HuH-7.5 (cell line): ENCODE data around the gene ZNF638.
"Not testable (repeated sequence)": the region's sequence is repeated elsewhere in the genome, so short reads cannot be mapped to it uniquely, and the experiment has no call there.

Experiments used
- DNase-seq: peaks from one replicate; pipeline ENCODE4 v3.0.0; 2011; ENCODE audit warnings: low spot score

ZNF638 gene, protein sequence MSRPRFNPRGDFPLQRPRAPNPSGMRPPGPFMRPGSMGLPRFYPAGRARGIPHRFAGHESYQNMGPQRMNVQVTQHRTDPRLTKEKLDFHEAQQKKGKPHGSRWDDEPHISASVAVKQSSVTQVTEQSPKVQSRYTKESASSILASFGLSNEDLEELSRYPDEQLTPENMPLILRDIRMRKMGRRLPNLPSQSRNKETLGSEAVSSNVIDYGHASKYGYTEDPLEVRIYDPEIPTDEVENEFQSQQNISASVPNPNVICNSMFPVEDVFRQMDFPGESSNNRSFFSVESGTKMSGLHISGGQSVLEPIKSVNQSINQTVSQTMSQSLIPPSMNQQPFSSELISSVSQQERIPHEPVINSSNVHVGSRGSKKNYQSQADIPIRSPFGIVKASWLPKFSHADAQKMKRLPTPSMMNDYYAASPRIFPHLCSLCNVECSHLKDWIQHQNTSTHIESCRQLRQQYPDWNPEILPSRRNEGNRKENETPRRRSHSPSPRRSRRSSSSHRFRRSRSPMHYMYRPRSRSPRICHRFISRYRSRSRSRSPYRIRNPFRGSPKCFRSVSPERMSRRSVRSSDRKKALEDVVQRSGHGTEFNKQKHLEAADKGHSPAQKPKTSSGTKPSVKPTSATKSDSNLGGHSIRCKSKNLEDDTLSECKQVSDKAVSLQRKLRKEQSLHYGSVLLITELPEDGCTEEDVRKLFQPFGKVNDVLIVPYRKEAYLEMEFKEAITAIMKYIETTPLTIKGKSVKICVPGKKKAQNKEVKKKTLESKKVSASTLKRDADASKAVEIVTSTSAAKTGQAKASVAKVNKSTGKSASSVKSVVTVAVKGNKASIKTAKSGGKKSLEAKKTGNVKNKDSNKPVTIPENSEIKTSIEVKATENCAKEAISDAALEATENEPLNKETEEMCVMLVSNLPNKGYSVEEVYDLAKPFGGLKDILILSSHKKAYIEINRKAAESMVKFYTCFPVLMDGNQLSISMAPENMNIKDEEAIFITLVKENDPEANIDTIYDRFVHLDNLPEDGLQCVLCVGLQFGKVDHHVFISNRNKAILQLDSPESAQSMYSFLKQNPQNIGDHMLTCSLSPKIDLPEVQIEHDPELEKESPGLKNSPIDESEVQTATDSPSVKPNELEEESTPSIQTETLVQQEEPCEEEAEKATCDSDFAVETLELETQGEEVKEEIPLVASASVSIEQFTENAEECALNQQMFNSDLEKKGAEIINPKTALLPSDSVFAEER (N-terminal part only)

DNA sequence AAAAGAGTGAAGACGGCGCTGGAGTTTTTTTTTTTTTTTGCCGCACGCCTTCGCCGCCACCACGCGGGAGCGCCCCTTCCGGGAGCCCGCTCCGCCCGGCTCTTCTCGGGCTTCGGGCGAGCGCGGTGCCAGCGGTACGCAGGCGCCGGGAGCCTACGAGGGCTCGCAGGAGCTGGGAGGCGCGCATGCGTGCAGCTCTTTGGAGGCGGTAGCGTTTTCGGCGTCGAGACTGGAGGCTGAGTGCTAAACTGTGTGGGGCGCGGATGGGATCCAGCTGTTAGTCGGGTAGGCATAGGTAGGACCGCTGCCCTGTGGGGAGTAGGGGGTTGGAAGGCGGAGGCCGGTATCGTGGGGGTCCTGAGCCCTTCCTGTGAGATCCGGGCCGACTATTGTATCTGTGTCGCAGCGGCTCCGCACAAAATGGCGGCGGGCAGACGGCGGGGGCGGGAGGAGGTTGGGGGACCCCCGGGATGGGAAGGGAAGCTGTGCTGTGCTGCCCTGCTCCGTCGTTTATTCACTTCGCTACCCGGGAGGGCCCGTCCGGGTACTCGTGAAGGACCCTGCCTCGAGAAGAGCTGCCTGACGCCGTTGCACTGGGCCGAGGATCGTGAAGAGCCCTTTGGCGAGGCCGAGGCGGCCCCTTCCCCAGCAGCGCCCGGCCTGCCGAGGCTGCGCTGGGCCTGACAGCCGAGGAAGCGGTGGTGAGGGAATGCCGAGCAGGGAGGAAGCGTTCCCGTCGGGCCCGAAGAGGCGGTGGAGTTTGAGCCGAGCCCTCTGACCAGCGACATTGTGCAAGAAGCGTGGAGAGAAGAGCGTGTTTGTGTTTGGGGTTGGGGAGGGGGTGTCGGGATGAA, at the start of gene ZNF638:
ZNF638 (plus strand) TSS at position 202 of the 854 bp plus-strand sequence. CDS start 17,173 bp downstream, outside the sequence.
- peak; percentile 80 for DNase-seq

DNA sequence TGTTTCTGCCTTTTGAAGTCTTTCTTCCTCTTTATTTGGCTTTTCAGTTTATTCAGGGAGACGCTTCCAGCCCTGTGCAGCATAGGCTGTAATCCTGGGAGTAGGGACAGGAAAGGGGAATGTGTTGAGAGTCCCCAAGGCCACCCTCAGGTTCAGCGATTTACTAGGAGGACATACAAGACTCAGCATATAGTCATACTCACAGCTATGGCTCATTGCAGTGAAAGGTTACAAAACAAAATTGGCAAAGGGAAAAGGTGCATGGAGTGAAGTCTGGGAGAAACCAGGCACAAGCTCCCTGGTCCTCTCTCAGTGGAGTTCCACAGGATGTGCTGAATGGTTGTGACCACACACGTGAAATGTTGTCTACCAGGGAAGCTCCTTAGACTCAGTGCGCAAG, 49.6 kb upstream of the ZNF638 start:
- DNase-seq: no peak

DNA sequence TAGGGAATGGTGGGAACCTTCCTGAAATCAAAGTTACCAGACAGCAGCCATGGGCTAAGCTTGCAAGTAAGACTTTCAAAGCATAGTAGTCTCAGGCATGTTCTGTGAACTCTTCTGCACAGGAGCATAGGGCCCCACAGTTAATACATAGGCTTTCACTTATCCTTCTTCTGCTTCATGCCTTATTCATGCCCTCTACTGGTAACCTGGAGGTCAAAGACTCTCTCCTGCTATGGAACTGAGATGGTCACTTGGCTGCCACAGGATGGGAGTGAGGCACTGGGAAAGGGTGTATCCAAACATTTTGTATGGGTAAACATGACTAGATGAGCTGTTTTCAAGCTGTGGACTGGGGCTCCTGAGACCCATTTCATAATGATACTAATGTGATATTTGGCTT, 49.1 kb upstream of the ZNF638 start:
- DNase-seq: no peak

DNA sequence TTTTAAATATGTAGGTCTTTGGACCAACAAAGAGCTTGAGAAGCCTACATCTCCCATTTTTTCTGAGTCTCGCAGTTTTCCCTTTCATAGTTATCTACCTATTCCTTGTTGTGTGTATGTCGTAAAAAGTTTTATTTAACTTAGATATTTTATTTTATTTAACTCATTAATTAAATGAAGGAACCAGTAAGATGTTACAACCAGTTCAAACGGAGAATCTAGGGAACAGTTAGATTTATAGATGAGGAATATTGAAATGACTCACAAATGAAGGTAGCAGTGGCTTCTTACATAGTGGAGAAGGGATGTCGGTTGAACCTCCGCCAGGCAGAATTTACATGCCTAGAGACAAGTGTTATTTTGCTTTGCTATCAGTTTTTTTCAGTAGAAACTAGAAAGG, 48.5 kb upstream of the ZNF638 start:
- DNase-seq: no peak

DNA sequence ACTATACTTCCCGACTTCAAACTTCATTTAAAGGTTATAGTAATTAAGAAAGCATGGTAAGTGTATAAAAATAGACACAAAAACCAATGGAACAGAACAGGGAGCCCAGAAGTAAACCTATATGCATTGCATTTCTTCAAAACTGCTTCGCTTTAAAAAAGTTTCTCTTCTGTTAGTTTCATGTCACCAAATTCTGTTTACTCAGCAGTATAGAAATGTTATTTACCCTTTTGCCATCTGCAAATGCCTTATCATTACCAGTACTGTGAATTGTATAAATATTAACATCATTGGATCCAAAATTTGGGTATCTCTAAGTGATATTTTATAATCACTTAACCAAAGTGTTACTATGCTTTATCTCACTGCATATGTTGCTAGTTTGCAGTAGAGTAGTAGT, 45.9 kb upstream of the ZNF638 start:
- no peak for DNase-seq

DNA sequence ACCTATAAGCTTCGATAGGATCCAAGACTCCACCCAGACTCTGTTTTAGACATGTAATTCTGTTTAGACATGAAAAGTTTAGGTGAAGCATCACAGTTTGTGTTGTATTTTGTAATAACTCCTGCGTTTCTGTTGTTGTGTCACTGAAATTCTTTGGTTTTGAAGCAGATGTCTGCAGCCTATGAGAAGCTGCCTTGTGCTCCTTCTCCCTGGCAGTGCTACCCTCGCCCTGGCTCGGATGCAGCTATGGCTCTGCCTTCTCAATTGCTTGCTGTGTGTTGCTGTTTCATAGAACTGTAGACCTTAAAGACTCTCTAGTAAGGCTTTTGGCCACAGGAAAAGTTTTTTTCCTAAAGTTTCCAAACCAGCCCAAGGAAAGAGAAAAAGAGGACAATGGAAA, 40.2 kb upstream of the ZNF638 start:
- DNase-seq: no peak

DNA sequence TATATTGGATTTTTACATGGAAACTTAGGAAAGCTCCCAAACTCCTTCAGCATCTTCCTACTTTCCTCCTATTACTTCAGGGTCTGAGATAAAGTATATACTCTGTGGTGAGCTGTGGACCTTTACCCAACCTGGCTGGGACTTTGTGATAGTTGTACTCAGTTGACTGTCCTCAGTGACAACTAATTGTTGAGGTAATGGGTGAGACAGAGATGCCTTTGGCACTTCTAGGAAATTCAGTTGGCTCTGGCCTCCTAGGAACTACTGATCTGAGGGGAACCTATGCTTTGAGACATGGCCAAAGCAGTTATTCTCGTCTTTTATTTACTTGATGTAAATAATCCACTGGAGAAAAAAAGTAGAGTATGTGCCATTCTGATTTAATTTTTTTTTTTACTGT, 39.4 kb upstream of the ZNF638 start:
- DNase-seq: no peak

DNA sequence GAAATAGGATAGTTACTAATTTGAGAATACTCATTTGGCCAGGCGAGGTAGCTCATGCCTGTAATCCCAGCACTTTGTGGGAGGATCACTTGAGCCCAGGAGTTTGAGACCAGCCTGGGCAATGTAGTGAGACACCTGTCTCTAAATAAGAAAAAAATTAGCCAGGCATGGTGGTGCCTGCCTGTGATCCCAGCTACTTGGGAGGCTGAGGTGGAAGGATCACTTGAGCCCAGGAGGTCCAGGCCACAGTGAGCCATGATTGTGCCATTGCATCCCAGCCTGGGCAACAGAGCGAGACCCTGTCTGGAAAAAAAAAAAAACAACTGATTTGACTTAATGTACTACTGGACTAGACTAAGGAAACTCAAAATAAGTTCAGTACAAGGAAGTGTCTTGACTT, 32.7 kb upstream of the ZNF638 start:
- no peak for DNase-seq

DNA sequence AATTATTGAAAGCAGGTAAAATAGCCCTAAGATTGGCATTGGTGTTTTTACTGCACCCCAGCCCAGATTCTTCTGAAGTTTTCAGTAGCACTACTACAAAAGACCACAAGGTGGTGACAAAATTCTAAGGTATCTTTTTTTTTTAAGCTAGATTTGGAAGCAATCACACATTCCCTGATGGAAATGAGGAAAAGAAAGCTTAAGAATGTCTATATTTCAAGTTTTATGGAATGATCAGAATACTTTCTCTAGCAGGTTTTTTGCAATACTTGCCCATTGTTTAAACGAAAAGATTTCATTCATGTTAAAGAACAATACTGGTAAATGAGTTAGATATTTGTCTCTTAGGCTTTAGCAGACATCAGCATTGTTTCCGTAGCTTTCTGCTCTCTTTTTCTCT, 32.1 kb upstream of the ZNF638 start:
- DNase-seq: no peak

DNA sequence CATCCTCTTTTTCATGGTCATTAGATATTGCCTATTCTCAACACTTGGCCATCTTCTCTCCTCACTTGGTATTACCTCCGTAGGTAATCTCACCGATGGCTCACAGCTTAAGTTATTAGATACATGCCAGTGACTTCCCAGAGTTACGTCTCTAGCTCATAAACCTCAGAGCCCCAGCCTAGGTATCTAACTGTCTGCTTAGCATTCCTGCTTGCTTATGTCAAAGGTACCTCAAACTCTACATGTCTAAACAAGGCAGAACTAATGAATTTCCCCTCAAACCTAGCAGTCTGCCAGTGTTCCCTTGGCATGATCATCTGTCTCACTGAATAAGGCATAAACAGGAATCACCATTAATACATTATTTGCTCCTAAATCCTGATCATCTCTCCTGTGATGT, 27.7 kb upstream of the ZNF638 start:
- no peak for DNase-seq

DNA sequence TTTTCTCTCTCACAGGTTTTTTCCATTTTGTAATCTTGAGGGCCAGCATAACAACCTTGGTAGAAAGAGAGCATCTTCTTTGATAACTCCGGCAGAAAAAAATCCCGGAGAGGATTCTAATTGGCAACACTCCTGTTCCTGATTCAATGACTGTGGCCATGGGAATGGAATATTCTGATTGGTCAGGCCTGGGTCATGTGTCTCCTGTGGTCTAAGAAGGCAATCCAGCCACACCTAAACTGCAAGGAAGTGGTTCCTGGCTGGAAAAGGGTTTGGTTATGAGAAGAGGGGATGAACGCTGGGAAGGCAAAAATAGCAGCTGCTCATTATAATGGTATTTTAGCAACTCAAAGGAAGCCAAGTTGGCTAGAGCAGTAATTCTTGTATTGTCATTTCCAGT, 24.8 kb upstream of the ZNF638 start:
- DNase-seq: no peak

DNA sequence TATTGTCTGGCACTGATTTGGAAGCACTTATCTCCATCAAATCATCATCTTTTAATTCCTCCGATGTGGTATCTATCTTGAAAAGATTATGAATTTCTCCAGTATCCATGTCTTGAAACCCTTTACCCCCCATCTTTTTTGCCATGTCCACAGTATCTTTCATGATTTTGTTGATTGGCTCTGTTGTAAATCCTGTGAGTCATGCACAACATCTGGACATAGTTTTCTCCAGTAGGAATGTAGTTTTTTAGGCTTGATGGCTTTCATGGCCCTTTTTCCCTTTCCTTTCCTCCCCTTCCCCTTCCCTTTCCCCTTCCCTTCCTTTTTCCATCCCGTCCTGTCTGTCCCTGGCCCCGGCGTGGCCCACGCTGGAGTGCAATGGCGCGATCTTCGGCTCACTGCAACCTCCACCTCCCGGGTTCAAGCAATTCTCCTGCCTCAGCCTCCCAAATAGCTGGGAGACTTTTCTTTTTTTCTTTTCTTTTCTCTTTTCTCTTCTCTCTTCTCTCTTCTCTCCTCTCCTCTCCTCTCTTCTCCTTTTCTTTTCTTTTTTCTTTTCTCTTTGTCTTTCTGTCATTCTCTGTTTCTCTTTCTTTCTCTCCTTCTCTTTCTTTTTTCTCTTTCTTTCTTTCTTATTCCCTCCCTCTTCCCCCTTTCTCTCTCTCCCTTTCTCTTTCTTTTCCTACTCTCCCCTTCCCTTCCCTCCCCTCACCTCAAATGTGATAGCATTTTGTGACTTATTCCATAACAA, 18.4 kb upstream of the ZNF638 start:
- no peak for DNase-seq

DNA sequence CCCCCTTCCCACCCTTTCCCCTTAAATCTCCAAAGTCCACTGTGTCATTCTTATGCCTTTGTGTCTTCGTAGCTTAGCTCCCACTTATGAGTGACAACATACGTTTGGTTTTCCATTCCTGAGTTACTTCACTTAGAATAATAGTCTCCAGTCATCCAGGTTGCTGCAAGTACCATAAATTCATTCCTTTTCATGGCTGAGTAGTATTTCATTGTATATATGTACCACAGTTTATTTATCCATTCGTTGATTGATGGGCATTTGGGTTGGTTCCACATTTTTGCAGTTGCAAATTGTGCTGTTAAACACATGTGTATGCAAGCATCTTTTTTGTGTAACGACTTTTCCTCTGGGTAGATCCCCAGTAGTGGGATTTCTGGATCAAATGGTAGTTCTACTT, 14.5 kb upstream of the ZNF638 start:
- no peak for DNase-seq

DNA sequence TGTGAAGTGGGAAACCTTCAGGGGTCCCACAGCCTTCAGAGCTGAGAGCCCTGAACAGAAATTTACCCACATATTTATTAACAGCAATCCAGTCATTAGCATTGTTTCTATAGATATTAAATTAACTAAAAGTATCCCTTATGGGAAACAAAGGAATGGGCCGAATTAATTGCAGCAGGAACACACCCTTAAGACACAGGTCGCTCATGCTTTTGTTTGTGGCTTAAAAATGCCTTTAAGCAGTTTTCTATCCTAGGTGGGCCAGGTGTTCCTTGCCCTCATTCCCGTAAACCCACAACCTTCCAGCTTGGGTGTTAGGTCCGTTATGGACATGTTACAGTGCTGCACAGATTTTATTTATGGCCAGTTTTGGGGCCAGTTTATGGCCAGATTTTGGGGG, 13.7 kb upstream of the ZNF638 start:
- DNase-seq: not testable (repeated sequence)

DNA sequence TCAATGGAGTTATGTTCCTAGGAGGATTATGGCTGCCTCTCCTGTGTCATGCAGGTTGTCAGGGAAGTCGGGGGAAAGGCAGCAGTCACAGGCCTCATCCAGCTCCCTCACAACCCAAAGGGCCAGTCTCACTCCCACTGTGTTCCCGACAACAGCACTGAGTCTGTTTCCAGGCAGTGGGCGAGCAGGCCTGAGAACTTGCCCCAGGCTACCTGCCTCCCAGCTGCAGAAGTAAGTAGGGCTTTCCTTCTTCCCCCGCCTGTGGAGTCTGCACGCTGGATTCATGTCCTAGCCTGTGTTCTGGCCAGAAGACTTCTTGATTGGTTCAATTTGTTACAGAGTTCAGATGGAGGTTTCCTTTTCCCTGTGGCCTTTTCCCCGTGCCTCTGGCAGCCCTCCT, 8.2 kb upstream of the ZNF638 start:
- DNase-seq: no peak

DNA sequence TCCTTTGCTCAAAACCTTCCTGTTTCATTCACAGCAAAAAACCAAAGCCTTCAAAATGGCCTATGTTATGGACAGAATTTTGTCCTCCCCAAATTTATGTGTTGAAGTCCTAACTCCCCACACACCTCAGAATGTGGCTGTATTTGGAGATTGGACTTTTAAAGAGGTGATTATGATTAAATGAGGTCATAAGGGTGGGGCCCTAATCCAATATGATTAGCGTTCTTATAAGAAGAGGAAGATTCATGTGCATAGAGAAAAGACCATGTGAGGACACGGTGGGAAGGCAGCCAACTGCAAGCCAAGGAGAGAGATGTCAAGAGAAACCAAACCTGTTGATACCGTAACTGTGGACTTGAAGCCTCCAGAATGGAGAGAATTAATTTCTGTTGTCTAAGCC, 4.6 kb upstream of the ZNF638 start:
- DNase-seq: no peak

DNA sequence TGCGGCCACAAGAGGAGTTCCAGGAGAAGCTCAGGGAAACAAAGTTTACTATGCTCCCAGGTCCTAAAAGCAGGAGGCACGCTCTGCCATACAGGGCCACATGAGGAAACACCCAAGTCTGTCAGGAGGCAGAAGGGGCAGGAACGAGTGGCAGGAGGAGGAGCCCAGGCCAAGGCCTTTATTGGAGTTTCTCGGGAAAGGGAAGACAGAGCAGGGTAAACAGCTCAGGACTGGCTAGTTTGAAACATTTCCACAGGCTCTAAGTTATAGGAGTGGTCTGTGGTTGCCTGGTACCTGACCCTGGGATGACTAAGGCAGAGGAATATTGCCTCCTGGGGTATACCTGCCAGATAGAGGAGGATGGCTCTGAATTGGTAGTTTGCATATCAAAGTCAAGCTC, 3.7 kb upstream of the ZNF638 start:
- DNase-seq: no peak

DNA sequence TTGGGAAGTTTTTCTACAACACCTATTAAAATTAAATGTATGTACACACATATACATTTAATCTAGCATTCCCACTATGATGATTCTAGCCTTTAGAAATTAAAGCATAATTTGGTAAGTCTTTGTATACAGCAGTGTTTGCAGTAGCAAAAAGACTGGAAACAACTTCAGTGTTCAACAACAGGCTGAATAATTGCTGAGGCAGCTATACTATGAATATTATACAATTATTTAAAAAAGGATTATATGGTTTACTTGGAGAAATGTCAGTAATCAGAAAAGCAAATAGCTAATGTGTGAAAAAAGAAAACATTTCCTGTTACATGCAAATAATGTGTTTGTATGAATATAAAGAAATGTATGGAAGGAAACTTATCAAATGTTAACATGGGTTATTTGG, 1.4 kb upstream of the ZNF638 start:
- DNase-seq: no peak

DNA sequence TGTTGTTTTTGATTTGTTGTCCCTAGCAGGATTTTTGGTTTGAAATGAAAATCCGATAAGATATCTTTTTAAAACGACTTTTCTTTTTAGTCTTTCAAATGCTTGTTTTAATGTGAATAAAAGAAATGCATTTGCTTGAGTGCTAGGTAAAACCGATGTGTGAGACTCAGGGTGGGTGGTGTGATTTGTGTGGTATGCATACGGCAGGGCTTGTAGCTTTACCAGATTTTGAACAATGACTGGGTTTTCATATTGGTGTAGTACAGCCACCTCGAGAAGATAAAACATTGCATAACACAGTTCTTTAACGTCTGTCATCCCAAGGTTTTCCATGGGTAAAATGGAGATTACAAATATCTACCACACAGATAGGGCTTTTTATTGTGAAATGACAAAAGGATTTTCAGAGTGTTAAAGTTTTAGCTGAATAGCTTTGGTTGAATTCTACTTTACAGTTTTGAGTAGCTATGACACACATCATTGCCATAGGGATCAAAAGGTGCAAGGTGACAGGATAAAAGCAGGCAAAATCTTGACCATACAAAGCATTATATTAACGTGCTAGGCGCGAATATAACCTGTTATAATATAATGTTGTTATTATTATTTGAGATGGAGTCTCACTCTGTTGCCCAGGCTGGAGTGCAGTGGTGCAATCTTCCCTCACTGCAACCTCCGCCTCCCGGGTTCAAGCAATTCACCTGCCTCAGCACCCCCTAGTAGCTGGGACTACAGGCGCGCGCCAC, 824 bp upstream of the ZNF638 start:
- DNase-seq: no peak

DNA sequence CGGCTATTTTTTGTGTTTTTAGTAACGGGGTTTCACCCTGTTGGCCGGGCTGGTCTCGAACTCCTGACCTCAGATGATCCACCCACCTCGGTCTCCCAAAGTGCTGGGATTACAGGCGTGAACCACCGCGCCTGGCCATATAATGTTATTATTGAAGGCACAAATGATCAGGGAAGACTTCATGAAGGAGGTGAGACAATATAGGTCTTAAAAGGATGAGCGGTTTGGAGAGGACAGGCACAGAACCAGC, 326 bp upstream of the ZNF638 start:
- DNase-seq: not testable (repeated sequence)

DNA sequence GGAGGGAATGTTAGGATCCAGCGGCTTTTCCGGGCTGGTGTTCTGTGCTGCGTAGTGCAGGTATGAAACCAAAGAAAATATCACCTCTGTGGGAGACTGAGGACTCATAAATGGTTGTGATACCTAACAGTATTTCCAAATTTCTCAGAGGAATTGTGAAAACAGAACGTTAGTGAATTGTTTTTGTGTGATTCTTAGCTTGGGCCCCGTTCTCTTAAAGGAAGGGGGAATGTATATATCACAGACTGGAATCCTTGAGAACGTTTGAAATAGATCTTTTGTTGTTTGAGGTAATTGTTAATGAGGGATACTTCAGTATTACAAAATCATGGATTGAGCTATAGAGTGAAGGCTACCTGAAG, 834 bp downstream of the ZNF638 start:
- no peak for DNase-seq
